HG03457 (cell line): ENCODE measurements around the gene ABHD5.

Experiments
- ATAC-seq: cut with Tn5 transposase; IDR thresholded peaks from one replicate; pipeline ENCODE4 v1.9.1; 2021; ENCODE audit warnings: moderate number of reproducible peaks; ENCODE audit not compliant: unreplicated experiment

Gene ABHD5

GRCh38 chr3:43753741-43754715, 63.3 kb downstream of the ABHD5 start:
- no peak for ATAC-seq

GRCh38 chr3:43755516-43756200, 64.9 kb downstream of the ABHD5 start:
- no peak for ATAC-seq

- ATAC-seq = no peak
These were observed 67.1 kb downstream of the ABHD5 start for GRCh38 chr3:43757666-43758321.

GRCh38 chr3:43758592-43759225, 68.0 kb downstream of the ABHD5 start:
- ATAC-seq = no peak

GRCh38 chr3:43759297-43759782, 68.6 kb downstream of the ABHD5 start:
- ATAC-seq = no peak

- ATAC-seq = no peak
These were observed 69.2 kb downstream of the ABHD5 start for GRCh38 chr3:43759938-43760337.

GRCh38 chr3:43760938-43761337, 70.2 kb downstream of the ABHD5 start:
- ATAC-seq = no peak

- no peak for ATAC-seq
These were observed 71.7 kb downstream of the ABHD5 start for GRCh38 chr3:43762451-43762850.

- no peak for ATAC-seq
These were observed 73.3 kb downstream of the ABHD5 start for GRCh38 chr3:43764056-43764455.

GRCh38 chr3:43764471-43764870, 73.7 kb downstream of the ABHD5 start:
- ATAC-seq = no peak

GRCh38 chr3:43765521-43765971, 74.8 kb downstream of the ABHD5 start:
- ATAC-seq = no peak

GRCh38 chr3:43766672-43767465, 76.1 kb downstream of the ABHD5 start:
- ATAC-seq = no peak

GRCh38 chr3:43768381-43768973, 77.7 kb downstream of the ABHD5 start:
- no peak for ATAC-seq

- no peak for ATAC-seq
These were observed 78.6 kb downstream of the ABHD5 start for GRCh38 chr3:43769097-43769884.

GRCh38 chr3:43769885-43770425, 79.2 kb downstream of the ABHD5 start:
- ATAC-seq = no peak

GRCh38 chr3:43770426-43771103, 79.8 kb downstream of the ABHD5 start:
- ATAC-seq = no peak

- no peak for ATAC-seq
These were observed 80.9 kb downstream of the ABHD5 start for GRCh38 chr3:43771610-43772009.
